ENCODE results near the gene LIPA.

GRCh38 chr10:89217057-89217990 is 34.3 kb downstream of the LIPA start:
- TF ChIP-seq POLR2A (IDR thresholded peaks at IDR 0.05; ENCODE audit: low read length) (no peak), GATA1 (IDR thresholded peaks at IDR 0.05; ENCODE audit: low read depth, low read length) (no peak)
